OCI-LY1 (cell line): Measurements from ENCODE around the gene AP2A2.

ENCODE experiments used
- H2AFZ ChIP-seq: fragments of 200-600 bp; sonication (generic), shearing (Covaris generic); 2 replicates; pipeline ENCODE4 v1.6.0; 2014; ENCODE audit warnings: antibody characterized with exemption, mild to moderate bottlenecking, low read length
- H3F3A ChIP-seq: fragments of 200-600 bp; sonication (generic), shearing (Covaris generic); 2 replicates; pipeline ENCODE4 v1.6.0; 2014; ENCODE audit warnings: mild to moderate bottlenecking, antibody characterized with exemption, low read length, moderate library complexity; ENCODE audit not compliant: insufficient read depth
- H3K27ac ChIP-seq: fragments of 200-600 bp; sonication (generic); 2 replicates; pipeline ENCODE4 v1.5.1; 2014; ENCODE audit warnings: low read length, mixed run types, mild to moderate bottlenecking, low read depth; ENCODE audit not compliant: poor library complexity, severe bottlenecking
- H3K27me3 ChIP-seq: fragments of 200-600 bp; sonication (generic); 2 replicates; pipeline ENCODE4 v1.6.0; 2014; ENCODE audit warnings: antibody characterized with exemption, mild to moderate bottlenecking, low read length, moderate library complexity; ENCODE audit not compliant: insufficient read depth
- H3K36me3 ChIP-seq: fragments of 200-600 bp; sonication (generic); 2 replicates; pipeline ENCODE4 v1.6.1; 2014; ENCODE audit warnings: mild to moderate bottlenecking, antibody characterized with exemption, low read length, moderate library complexity, mixed read lengths; ENCODE audit not compliant: insufficient read depth
- H3K4me1 ChIP-seq: fragments of 200-600 bp; sonication (generic); 2 replicates; pipeline ENCODE4 v1.5.1; 2014; ENCODE audit warnings: mild to moderate bottlenecking, low read length, moderate library complexity; ENCODE audit not compliant: insufficient read depth, severe bottlenecking
- H3K4me2 ChIP-seq: fragments of 200-600 bp; sonication (generic), shearing (Covaris generic); 2 replicates; pipeline ENCODE4 v1.6.1; 2014; ENCODE audit warnings: low read length
- H3K4me3 ChIP-seq: fragments of 200-600 bp; sonication (generic); 2 replicates; pipeline ENCODE4 v1.5.1; 2014; ENCODE audit warnings: low read length, low read depth, mild to moderate bottlenecking, mixed read lengths; ENCODE audit not compliant: poor library complexity, severe bottlenecking
- H3K79me2 ChIP-seq: fragments of 200-600 bp; shearing (Covaris generic); 2 replicates; pipeline ENCODE4 v1.6.1; 2016; ENCODE audit warnings: mixed run types, low read length, mixed read lengths; ENCODE audit not compliant: insufficient read depth
- H3K9ac ChIP-seq: fragments of 200-600 bp; sonication (generic), shearing (Covaris generic); 2 replicates; pipeline ENCODE4 v1.6.1; 2014; ENCODE audit warnings: mild to moderate bottlenecking, low read length, mixed read lengths
- H3K9me2 ChIP-seq: fragments of 200-600 bp; sonication (generic), shearing (Covaris generic); 2 replicates; pipeline ENCODE4 v1.6.1; 2014; ENCODE audit warnings: low read depth, mild to moderate bottlenecking, low read length, mixed read lengths
- H3K9me3 ChIP-seq: fragments of 200-600 bp; shearing (Covaris generic); 2 replicates; pipeline ENCODE4 v1.6.1; 2014; ENCODE audit warnings: low read length, mixed read lengths
- H4K20me1 ChIP-seq: fragments of 200-600 bp; sonication (generic), shearing (Covaris generic); 2 replicates; pipeline ENCODE4 v1.6.0; 2016; ENCODE audit warnings: mild to moderate bottlenecking, low read length; ENCODE audit not compliant: insufficient read depth
- EZH2 ChIP-seq: fragments of 200-600 bp; sonication (generic), shearing (Covaris generic); IDR thresholded peaks from 2 replicates; pipeline ENCODE4 v1.8.0; 2017; ENCODE audit warnings: borderline replicate concordance, mixed run types, mild to moderate bottlenecking, antibody characterized with exemption, low read length, moderate library complexity, mixed read lengths
- TF ChIP-seq, protein P1 (sequence below): fragments of 200-600 bp; sonication (generic), shearing (Covaris generic); IDR thresholded peaks from 2 replicates; pipeline ENCODE4 v1.5.1; 2017; ENCODE audit warnings: mild to moderate bottlenecking, antibody characterized with exemption, low read length, moderate library complexity, mixed read lengths

AP2A2 gene

DNA sequence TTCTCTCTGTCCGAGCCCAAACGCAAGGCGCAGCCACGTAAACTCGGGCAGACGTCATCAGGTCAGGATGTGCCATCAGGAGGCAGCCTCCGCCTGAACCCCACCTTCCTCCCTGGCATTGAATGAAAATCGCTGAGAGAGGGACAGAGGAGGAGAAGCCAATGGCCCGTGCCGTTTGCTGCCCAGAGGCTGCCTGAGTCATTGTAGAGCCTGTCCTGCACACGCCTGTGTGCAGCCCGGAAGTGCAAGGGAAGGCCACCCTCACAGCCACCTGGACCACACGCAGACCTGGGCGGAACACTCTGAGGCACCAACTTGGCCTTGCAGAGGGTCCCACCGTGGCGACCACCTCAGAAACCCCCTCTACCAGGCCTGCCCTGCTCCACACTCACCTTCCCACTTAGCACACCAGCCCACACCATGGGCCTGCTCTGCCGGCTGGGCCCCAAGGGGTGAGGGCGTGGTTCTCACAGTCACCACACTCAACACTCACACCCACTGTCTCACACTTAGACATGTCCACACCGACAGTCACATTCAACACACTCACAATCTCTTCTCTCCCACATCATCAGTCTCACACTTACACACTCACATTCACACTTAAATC, 24.1 kb upstream of the AP2A2 start:
- Histone ChIP-seq H3K79me2 (no peaks in the 10 kb centered on the region), H3F3A (no peaks in the 10 kb centered on the region), H3K9me2 (no peaks in the 10 kb centered on the region), H4K20me1 (no peaks in the 10 kb centered on the region), H3K27me3 (no peaks in the 10 kb centered on the region), H3K27ac (no peak overlapping the region), H3K4me3 (no peak overlapping the region), H3K36me3 (peaks cover 73% of the 10 kb centered on the region), H3K9ac (no peak overlapping the region), H3K4me1 (no peaks in the 10 kb centered on the region), H2AFZ (no peak overlapping the region), H3K9me3 (no peaks in the 10 kb centered on the region), H3K4me2 (no peak overlapping the region)
- TF ChIP-seq, protein P1, sequence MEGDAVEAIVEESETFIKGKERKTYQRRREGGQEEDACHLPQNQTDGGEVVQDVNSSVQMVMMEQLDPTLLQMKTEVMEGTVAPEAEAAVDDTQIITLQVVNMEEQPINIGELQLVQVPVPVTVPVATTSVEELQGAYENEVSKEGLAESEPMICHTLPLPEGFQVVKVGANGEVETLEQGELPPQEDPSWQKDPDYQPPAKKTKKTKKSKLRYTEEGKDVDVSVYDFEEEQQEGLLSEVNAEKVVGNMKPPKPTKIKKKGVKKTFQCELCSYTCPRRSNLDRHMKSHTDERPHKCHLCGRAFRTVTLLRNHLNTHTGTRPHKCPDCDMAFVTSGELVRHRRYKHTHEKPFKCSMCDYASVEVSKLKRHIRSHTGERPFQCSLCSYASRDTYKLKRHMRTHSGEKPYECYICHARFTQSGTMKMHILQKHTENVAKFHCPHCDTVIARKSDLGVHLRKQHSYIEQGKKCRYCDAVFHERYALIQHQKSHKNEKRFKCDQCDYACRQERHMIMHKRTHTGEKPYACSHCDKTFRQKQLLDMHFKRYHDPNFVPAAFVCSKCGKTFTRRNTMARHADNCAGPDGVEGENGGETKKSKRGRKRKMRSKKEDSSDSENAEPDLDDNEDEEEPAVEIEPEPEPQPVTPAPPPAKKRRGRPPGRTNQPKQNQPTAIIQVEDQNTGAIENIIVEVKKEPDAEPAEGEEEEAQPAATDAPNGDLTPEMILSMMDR, result no peak
- no peak for TF ChIP-seq EZH2

DNA sequence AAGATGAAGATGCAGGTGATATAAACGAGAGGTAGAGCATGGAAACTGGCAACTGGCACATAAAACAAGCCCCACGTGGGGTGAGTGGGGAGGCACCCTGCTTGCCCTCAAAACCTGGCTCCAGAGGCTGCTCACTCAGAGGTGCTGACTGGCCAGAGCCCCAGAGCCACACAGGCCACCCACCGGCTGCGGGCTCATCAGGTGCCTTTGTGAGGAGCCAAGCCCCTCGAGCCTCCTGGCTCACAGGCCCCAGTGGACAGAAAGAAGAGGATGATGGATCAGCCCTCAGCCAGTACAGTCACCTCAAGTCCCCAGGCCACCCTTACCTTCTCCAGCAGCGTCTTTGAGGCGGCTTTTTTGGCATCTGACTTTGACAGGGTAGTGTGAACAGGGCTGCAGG, 21.3 kb upstream of the AP2A2 start:
- Histone ChIP-seq H4K20me1 (no peaks in the 10 kb centered on the region), H3K79me2 (no peaks in the 10 kb centered on the region), H2AFZ (no peak overlapping the region), H3K4me3 (no peak overlapping the region), H3K9me3 (no peaks in the 10 kb centered on the region), H3K4me2 (no peak overlapping the region), H3K9me2 (no peaks in the 10 kb centered on the region), H3F3A (no peaks in the 10 kb centered on the region), H3K4me1 (peaks cover 8% of the 10 kb centered on the region), H3K27ac (no peak overlapping the region), H3K36me3 (peaks cover 55% of the 10 kb centered on the region), H3K27me3 (no peaks in the 10 kb centered on the region), H3K9ac (no peak overlapping the region)
- no peak for TF ChIP-seq EZH2
- TF ChIP-seq, protein P1, result no peak

DNA sequence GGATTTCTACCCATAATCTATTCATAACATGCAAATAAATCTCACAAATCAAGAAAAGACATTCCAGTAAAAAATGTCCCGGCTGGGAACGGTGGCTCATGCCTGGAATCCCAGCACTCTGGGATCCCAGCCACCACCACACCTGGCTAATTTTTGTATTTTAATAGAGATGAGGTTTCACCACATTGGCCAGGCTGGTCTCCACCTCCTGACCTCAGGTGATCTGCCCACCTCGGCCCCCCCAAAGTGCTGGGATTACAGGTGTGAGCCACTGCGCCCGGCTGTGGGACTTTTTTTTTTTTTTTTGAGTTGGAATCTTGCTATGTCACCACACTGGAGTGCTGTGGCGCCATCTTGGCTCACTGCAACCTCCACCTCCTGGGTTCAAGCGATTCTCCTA, 19.7 kb upstream of the AP2A2 start:
- H4K20me1 ChIP-seq, result no peaks in the 10 kb centered on the region
- no peak for TF ChIP-seq EZH2
- TF ChIP-seq, protein P1, result no peak
- no peak overlapping the region for H3K4me2 ChIP-seq
- H3K27ac ChIP-seq, result no peak overlapping the region
- H3K9ac ChIP-seq, result no peak overlapping the region
- H2AFZ ChIP-seq, result no peak overlapping the region
- H3K9me3 ChIP-seq, result no peaks in the 10 kb centered on the region
- H3K27me3 ChIP-seq, result no peaks in the 10 kb centered on the region
- H3F3A ChIP-seq, result no peaks in the 10 kb centered on the region
- no peaks in the 10 kb centered on the region for H3K9me2 ChIP-seq
- 0 out of 2 replicates have a peak, but pooled peaks cover 7% of the 10 kb centered on the region for H3K79me2 ChIP-seq
- peaks cover 16% of the 10 kb centered on the region for H3K4me1 ChIP-seq
- no peak overlapping the region for H3K4me3 ChIP-seq
- H3K36me3 ChIP-seq, result peaks cover 39% of the 10 kb centered on the region
